Renal cortical epithelial cell (primary cell): ENCODE results near the gene SOWAHB. TPM values are rescaled to one million over a fixed set of nuclear protein-coding genes. Genes with fewer than 3 reads are reported as not detected.
A peak's percentile ranks its signal among the peaks of the same experiment; 100 is the strongest.

ENCODE experiments used
- DNase-seq: peaks from one replicate; pipeline ENCODE4 v3.0.0-alpha.2; 2011; ENCODE audit warnings: low read depth
- total RNA-seq: library from RNA; depleted of rRNA; stranded (reverse); fragments of >200 nt; gene quantifications from 2 replicates; pipeline ENCODE4 v1.2.3, GENCODE V29; 2014

The SOWAHB gene
- total RNA-seq: 6.9 and 36.6 TPM in 2 replicates

GRCh38 chr4:76897536-76898384 is at the start of gene SOWAHB:
TSS of gene SOWAHB (minus strand) at chr4:76898144. CDS start at chr4:76897849, 295 bp downstream.
- peak; percentile 23 for DNase-seq

GRCh38 chr4:76947369-76947768 is 49.4 kb upstream of the SOWAHB start:
- no peak for DNase-seq

GRCh38 chr4:76943790-76944189 is 45.8 kb upstream of the SOWAHB start:
- no peak for DNase-seq

- DNase-seq: no peak
These were observed 45.2 kb upstream of the SOWAHB start for GRCh38 chr4:76943129-76943620.

GRCh38 chr4:76939184-76939583 is 41.2 kb upstream of the SOWAHB start:
- no peak for DNase-seq

- DNase-seq: no peak
These were observed 33.8 kb upstream of the SOWAHB start for GRCh38 chr4:76931576-76932276.

GRCh38 chr4:76931087-76931486 is 33.1 kb upstream of the SOWAHB start:
- DNase-seq: no peak

GRCh38 chr4:76930685-76931084 is 32.7 kb upstream of the SOWAHB start:
- no peak for DNase-seq

GRCh38 chr4:76926841-76927240 is 28.9 kb upstream of the SOWAHB start:
- DNase-seq: no peak

- no peak for DNase-seq
These were observed 25.8 kb upstream of the SOWAHB start for GRCh38 chr4:76923619-76924357.

- no peak for DNase-seq
These were observed 22.8 kb upstream of the SOWAHB start for GRCh38 chr4:76920715-76921114.

- no peak for DNase-seq
These were observed 11.8 kb upstream of the SOWAHB start for GRCh38 chr4:76909711-76910110.

- peak; percentile 71 for DNase-seq
These were observed 7.6 kb upstream of the SOWAHB start for GRCh38 chr4:76905521-76905920.

- DNase-seq: no peak
These were observed 6.8 kb upstream of the SOWAHB start for GRCh38 chr4:76904646-76905190.

- no peak for DNase-seq
These were observed 4.4 kb upstream of the SOWAHB start for GRCh38 chr4:76902233-76902890.

- no peak for DNase-seq
These were observed 1.2 kb upstream of the SOWAHB start for GRCh38 chr4:76898949-76899645.

GRCh38 chr4:76898385-76898692 is 395 bp upstream of the SOWAHB start:
- DNase-seq: no peak

- no peak for DNase-seq
These were observed 1.1 kb downstream of the SOWAHB start for GRCh38 chr4:76896614-76897535.

- no peak for DNase-seq
These were observed 1.9 kb downstream of the SOWAHB start for GRCh38 chr4:76896048-76896447.

GRCh38 chr4:76895619-76896018 is 2.3 kb downstream of the SOWAHB start:
- no peak for DNase-seq
